Fibroblast of mammary gland (primary cell): ENCODE measurements around the gene MRPL42.

Experiments
- DNase-seq: peaks from one replicate; pipeline ENCODE4 v3.0.0-alpha.2; 2010; ENCODE audit warnings: low read depth
- H3K4me3 ChIP-seq: 2 replicates; pipeline ENCODE4 v1.5.1; 2011; ENCODE audit warnings: low read depth, mild to moderate bottlenecking, low read length, moderate library complexity; ENCODE audit not compliant: control insufficient read depth
- TF ChIP-seq, protein P1 (sequence below): conservative IDR thresholded peaks from 2 replicates; pipeline ENCODE4 v1.5.1; 2011; ENCODE audit warnings: low read depth, low read length, inconsistent platforms; ENCODE audit not compliant: control insufficient read depth, insufficient read depth

Gene MRPL42

GRCh38 chr12:93563807-93564538, 96.7 kb downstream of the MRPL42 start:
- H3K4me3 ChIP-seq = no peak overlapping the region
- peak; percentile 45 for DNase-seq
- TF ChIP-seq, protein P1, sequence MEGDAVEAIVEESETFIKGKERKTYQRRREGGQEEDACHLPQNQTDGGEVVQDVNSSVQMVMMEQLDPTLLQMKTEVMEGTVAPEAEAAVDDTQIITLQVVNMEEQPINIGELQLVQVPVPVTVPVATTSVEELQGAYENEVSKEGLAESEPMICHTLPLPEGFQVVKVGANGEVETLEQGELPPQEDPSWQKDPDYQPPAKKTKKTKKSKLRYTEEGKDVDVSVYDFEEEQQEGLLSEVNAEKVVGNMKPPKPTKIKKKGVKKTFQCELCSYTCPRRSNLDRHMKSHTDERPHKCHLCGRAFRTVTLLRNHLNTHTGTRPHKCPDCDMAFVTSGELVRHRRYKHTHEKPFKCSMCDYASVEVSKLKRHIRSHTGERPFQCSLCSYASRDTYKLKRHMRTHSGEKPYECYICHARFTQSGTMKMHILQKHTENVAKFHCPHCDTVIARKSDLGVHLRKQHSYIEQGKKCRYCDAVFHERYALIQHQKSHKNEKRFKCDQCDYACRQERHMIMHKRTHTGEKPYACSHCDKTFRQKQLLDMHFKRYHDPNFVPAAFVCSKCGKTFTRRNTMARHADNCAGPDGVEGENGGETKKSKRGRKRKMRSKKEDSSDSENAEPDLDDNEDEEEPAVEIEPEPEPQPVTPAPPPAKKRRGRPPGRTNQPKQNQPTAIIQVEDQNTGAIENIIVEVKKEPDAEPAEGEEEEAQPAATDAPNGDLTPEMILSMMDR = peak; percentile 34

DNA sequence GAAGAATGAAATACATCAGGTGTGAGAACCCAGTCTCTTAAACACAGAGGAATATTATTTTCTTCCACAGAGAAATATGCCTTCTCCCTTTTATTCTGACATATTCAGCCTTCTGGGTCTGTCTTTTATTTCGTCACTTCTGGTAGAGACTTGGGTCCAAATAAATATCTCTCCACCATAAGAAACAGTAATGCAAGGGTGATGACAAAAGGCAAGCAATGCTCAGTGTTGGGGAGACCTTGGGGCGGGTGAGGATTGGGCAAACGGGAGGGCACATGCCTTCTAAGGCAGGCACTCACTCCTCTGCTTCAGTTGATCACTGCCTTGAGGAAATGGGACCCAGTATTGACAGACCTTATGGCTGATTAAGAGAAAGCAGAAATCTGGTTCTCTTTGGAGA, 98.4 kb downstream of the MRPL42 start:
- no peak overlapping the region for H3K4me3 ChIP-seq
- TF ChIP-seq, protein P1 = no peak
- DNase-seq = no peak
